ENCODE measurements around the gene MAN2B1. TPM values are rescaled to one million over a fixed set of nuclear protein-coding genes. Genes with fewer than 3 reads are reported as not detected.
"Not testable (repeated sequence)": the region's sequence is repeated elsewhere in the genome, so short reads cannot be mapped to it uniquely, and the experiment has no call there.

MAN2B1 gene
- total RNA-seq, 1 experiment from 2014 or later: 93.5 TPM

DNA sequence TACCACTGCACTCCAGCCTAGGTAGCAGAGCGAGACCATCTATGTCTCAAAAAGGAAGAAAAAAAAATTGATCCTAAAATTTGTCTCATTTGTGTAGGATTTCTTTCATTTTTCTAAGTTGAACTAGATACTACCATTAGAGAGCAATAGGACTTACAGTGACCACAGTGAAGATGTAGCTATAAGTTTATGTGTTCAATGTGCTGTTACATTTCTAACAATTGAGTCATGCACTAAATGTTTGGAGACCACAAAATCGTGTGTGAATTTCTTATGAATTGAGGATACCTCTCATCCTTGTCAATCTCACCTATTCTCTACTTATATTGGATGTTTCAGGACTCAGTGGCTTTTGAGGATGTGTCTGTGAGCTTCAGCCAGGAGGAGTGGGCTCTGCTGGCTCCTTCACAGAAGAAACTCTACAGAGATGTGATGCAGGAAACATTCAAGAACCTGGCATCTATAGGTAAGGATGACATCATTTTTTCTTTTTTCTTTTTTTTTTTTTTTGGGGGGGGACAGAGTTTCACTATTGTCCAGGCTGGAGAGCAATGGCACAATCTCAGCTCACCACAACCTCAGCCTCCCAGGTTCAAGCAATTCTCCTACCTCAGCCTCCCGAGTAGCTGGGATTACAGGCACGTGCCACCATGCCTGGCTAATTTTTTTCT, 43.0 kb downstream of the MAN2B1 start:
- no peak for DNase-seq
- peaks cover 43 to 62% of the 10 kb centered on the region in 2 experiments for H3K9me3 Mint-ChIP-seq
- no peaks in the 10 kb centered on the region for H3K27me3 Mint-ChIP-seq (ENCODE audit: low read depth)

DNA sequence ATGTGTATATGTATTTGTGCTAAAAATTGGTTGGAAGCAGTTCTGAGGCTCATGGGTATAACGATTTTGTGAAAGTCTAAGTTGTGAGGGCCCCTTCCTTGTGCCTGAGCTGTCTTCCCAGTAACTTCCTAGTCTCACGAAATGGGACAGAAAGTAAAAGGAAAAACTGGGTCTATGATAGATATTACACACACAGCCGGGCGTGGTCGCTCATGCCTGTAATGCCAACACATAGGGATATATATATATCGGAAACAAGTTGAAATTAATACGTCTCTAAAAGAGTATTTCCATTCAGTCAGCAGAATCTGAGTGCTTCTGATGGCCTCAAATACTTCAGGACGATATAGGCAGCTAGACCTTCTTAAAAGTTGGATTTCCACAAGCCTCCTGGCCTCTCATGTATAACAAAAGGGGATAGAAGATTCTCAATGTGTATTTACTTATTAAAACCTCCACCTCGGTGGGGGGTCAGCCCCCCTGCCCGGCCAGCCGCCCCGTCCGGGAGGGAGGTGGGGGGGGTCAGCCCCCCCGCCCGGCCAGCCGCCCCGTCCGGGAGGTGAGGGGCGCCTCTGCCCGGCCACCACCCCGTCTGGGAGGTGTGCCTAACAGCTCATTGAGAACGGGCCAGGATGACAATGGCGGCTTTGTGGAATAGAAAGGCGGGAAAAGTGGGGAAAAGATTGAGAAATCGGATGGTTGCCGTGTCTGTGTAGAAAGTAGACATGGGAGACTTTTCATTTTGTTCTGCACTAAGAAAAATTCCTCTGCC, 45.1 kb downstream of the MAN2B1 start:
- peaks cover 57 to 60% (median 60%) of the 10 kb centered on the region in 3 experiments for H3K36me3 Mint-ChIP-seq (ENCODE audit: insufficient read depth in 1 of 3, low read depth in 3 of 3)
- H2AK5ac ChIP-seq (ENCODE audit: insufficient read length, low read length); H2BK12ac ChIP-seq (ENCODE audit: insufficient read length, low read depth, low read length); H3K4me1 ChIP-seq (ENCODE audit: insufficient read depth, low read length); H3K79me2 ChIP-seq (ENCODE audit: insufficient read depth, low read length); H3K27ac ChIP-seq (ENCODE audit: insufficient read length, low read depth, low read length); H3K27ac Mint-ChIP-seq; H3K79me1 ChIP-seq (ENCODE audit: insufficient read depth, low read depth, low read length, poor library complexity, severe bottlenecking); H3K4me1 Mint-ChIP-seq; H3T11ph ChIP-seq (ENCODE audit: low read length); H2BK20ac ChIP-seq (ENCODE audit: low read depth, low read length, poor library complexity, severe bottlenecking); H4K8ac ChIP-seq (replicated peaks; ENCODE audit: insufficient read length, low read depth, low read length); H3K23me2 ChIP-seq (ENCODE audit: insufficient read length, low read depth, low read length, poor library complexity, severe bottlenecking); H3K4ac ChIP-seq (ENCODE audit: low read depth, low read length); H2BK15ac ChIP-seq (ENCODE audit: low read depth, low read length); H3K27me3 Mint-ChIP-seq (ENCODE audit: low read depth); H2BK120ac ChIP-seq (ENCODE audit: low read depth, low read length, poor library complexity, severe bottlenecking); H3K9ac ChIP-seq (ENCODE audit: extremely low read depth, insufficient read length, low read length); H3K56ac ChIP-seq (ENCODE audit: insufficient read length, low read depth, low read length); H3K27me3 ChIP-seq (ENCODE audit: insufficient read depth, low read length); H3K4me3 Mint-ChIP-seq; H3K9me3 ChIP-seq (ENCODE audit: control insufficient read depth, low read depth, low read length); H3K4me2 ChIP-seq (ENCODE audit: insufficient read depth, insufficient read length, low read length); H4K5ac ChIP-seq (ENCODE audit: insufficient read length, low read depth, low read length); H2BK5ac ChIP-seq (ENCODE audit: insufficient read length, low read length); H4K91ac ChIP-seq (ENCODE audit: insufficient read length, low read depth, low read length); H3K14ac ChIP-seq (ENCODE audit: insufficient read depth, low read length); H3K23ac ChIP-seq (ENCODE audit: insufficient read length, low read depth, low read length); H2AFZ ChIP-seq (ENCODE audit: low read length); DNase-seq; H3K18ac ChIP-seq (ENCODE audit: insufficient read length, low read depth, low read length); H4K20me1 ChIP-seq (ENCODE audit: control insufficient read depth, insufficient read depth, insufficient read length): not testable (repeated sequence)
- H3K9me3 Mint-ChIP-seq: peaks cover 23 to 45% of the 10 kb centered on the region in 2 experiments
- no CpG with 5 or more reads among the region's 26 CpGs for whole genome bisulfite sequencing (ENCODE audit: extremely low coverage, insufficient read length, low lambda C conversion rate)

More for the DNA sequence above, 43.0 kb downstream of the MAN2B1 start:
- H4K20me1 ChIP-seq (ENCODE audit: control insufficient read depth, insufficient read depth, insufficient read length): no peaks in the 10 kb centered on the region
- H3K4ac ChIP-seq (ENCODE audit: low read depth, low read length): no peak overlapping the region
- H3K18ac ChIP-seq (ENCODE audit: insufficient read length, low read depth, low read length): no peak overlapping the region
- peaks cover 2% of the 10 kb centered on the region; the same call in 1 of the 2 replicates for H3K79me2 ChIP-seq (ENCODE audit: insufficient read depth, low read length)
- no peaks in the 10 kb centered on the region for H3K4me1 ChIP-seq (ENCODE audit: insufficient read depth, low read length)
- no peaks in the 10 kb centered on the region for H3K23me2 ChIP-seq (ENCODE audit: insufficient read length, low read depth, low read length, poor library complexity, severe bottlenecking)
- H3K9ac ChIP-seq (ENCODE audit: extremely low read depth, insufficient read length, low read length): no peak overlapping the region
- Mint-ChIP-seq H3K27ac (no peak overlapping the region), H3K36me3 (ENCODE audit: insufficient read depth in 1 of 3, low read depth in 3 of 3) (peaks cover 71 to 73% (median 73%) of the 10 kb centered on the region in 3 experiments), H3K4me1 (no peaks in the 10 kb centered on the region), H3K4me3 (no peak overlapping the region)
- no peak overlapping the region for H2AK5ac ChIP-seq (ENCODE audit: insufficient read length, low read length)
- no peak overlapping the region for H2BK12ac ChIP-seq (ENCODE audit: insufficient read length, low read depth, low read length)
- H2BK15ac ChIP-seq (ENCODE audit: low read depth, low read length): no peak overlapping the region
- TF ChIP-seq, protein P1, sequence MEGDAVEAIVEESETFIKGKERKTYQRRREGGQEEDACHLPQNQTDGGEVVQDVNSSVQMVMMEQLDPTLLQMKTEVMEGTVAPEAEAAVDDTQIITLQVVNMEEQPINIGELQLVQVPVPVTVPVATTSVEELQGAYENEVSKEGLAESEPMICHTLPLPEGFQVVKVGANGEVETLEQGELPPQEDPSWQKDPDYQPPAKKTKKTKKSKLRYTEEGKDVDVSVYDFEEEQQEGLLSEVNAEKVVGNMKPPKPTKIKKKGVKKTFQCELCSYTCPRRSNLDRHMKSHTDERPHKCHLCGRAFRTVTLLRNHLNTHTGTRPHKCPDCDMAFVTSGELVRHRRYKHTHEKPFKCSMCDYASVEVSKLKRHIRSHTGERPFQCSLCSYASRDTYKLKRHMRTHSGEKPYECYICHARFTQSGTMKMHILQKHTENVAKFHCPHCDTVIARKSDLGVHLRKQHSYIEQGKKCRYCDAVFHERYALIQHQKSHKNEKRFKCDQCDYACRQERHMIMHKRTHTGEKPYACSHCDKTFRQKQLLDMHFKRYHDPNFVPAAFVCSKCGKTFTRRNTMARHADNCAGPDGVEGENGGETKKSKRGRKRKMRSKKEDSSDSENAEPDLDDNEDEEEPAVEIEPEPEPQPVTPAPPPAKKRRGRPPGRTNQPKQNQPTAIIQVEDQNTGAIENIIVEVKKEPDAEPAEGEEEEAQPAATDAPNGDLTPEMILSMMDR (conservative IDR thresholded peaks at IDR 0.05): no peak
- H2BK5ac ChIP-seq (ENCODE audit: insufficient read length, low read length): no peak overlapping the region
- no peak overlapping the region for H3K23ac ChIP-seq (ENCODE audit: insufficient read length, low read depth, low read length)
- H3K79me1 ChIP-seq (ENCODE audit: insufficient read depth, low read depth, low read length, poor library complexity, severe bottlenecking): peaks cover 3% of the 10 kb centered on the region
- H4K5ac ChIP-seq (ENCODE audit: insufficient read length, low read depth, low read length): no peak overlapping the region
- H3K9me3 ChIP-seq (ENCODE audit: control insufficient read depth, low read depth, low read length): peaks cover 21% of the 10 kb centered on the region
- no peak overlapping the region for H3K56ac ChIP-seq (ENCODE audit: insufficient read length, low read depth, low read length)
- no peak overlapping the region for H4K91ac ChIP-seq (ENCODE audit: insufficient read length, low read depth, low read length)
- H2AFZ ChIP-seq (ENCODE audit: low read length): no peak overlapping the region
- no peak overlapping the region for H2BK120ac ChIP-seq (ENCODE audit: low read depth, low read length, poor library complexity, severe bottlenecking)
- H3K27me3 ChIP-seq (ENCODE audit: insufficient read depth, low read length): no peaks in the 10 kb centered on the region
- no peak overlapping the region for H3K14ac ChIP-seq (ENCODE audit: insufficient read depth, low read length)
- no peak overlapping the region for H3T11ph ChIP-seq (ENCODE audit: low read length)
- H4K8ac ChIP-seq (replicated peaks; ENCODE audit: insufficient read length, low read depth, low read length): no peak overlapping the region
- H2BK20ac ChIP-seq (ENCODE audit: low read depth, low read length, poor library complexity, severe bottlenecking): no peak overlapping the region
- no CpG with 5 or more reads among the region's 4 CpGs for WGBS (ENCODE audit: extremely low coverage, insufficient read length, low lambda C conversion rate)
- no peak overlapping the region for H3K27ac ChIP-seq (ENCODE audit: insufficient read length, low read depth, low read length)
- no peak overlapping the region for H3K4me2 ChIP-seq (ENCODE audit: insufficient read depth, insufficient read length, low read length)

Measured in H9 (cell line).